DND-41 (cell line): ENCODE measurements around the gene SPSB3.

Experiments used
- CTCF ChIP-seq: IDR thresholded peaks from 2 replicates; pipeline ENCODE4 v1.5.1; 2012; ENCODE audit warnings: borderline replicate concordance, low read length, moderate library complexity, mild to moderate bottlenecking; ENCODE audit not compliant: poor library complexity, severe bottlenecking; ENCODE audit errors: extremely low read depth
- EZH2 ChIP-seq: IDR thresholded peaks from 3 replicates; pipeline ENCODE4 v1.6.1; 2012; ENCODE audit warnings: borderline replicate concordance, low read depth, mild to moderate bottlenecking, moderate library complexity, low read length, inconsistent platforms; ENCODE audit not compliant: severe bottlenecking

- no peak for TF ChIP-seq CTCF
- TF ChIP-seq EZH2: no peak
Observed at GRCh38 chr16:1784977-1785845, 2.8 kb upstream of the SPSB3 start.
